ENCODE results near the gene CFAP107.
"Not testable (repeated sequence)": the region's sequence is repeated elsewhere in the genome, so short reads cannot be mapped to it uniquely, and the experiment has no call there.

Gene CFAP107

GRCh38 chr1:12728391-12728790 is 17.6 kb upstream of the CFAP107 start:
- TF ChIP-seq CTCF (IDR thresholded peaks at IDR 0.05; ENCODE audit: low read depth, low read length): no peak
- TF ChIP-seq MAX (IDR thresholded peaks at IDR 0.05; ENCODE audit: low read depth, low read length): no peak
- TF ChIP-seq MYC (IDR thresholded peaks at IDR 0.05; ENCODE audit: low read depth, low read length): no peak
- TF ChIP-seq POLR2A (IDR thresholded peaks at IDR 0.05; ENCODE audit: extremely low read depth, insufficient read length): no peak

GRCh38 chr1:12730156-12730555 is 15.8 kb upstream of the CFAP107 start:
- no peak overlapping the region for H3K4me3 ChIP-seq (ENCODE audit: low read depth, low read length)
- DNase-seq (ENCODE audit: low read depth): no peak
- no peak for TF ChIP-seq CTCF (IDR thresholded peaks at IDR 0.05; ENCODE audit: low read depth, low read length)
- TF ChIP-seq MAX (IDR thresholded peaks at IDR 0.05; ENCODE audit: low read depth, low read length): no peak
- no peak for TF ChIP-seq MYC (IDR thresholded peaks at IDR 0.05; ENCODE audit: low read depth, low read length)
- TF ChIP-seq POLR2A (IDR thresholded peaks at IDR 0.05; ENCODE audit: extremely low read depth, insufficient read length): no peak

More at GRCh38 chr1:12728391-12728790, 17.6 kb upstream of the CFAP107 start:
- no peak overlapping the region for H3K4me3 ChIP-seq (ENCODE audit: low read depth, low read length)
- no peak for DNase-seq (ENCODE audit: low read depth)

- H3K4me3 ChIP-seq (ENCODE audit: low read depth, low read length); DNase-seq (ENCODE audit: low read depth): not testable (repeated sequence)
These were observed 14.9 kb upstream of the CFAP107 start for GRCh38 chr1:12731084-12731483.

GRCh38 chr1:12734651-12735050 is 11.3 kb upstream of the CFAP107 start:
- no peak for TF ChIP-seq MAX (IDR thresholded peaks at IDR 0.05; ENCODE audit: low read depth, low read length)
- no peak for TF ChIP-seq CTCF (IDR thresholded peaks at IDR 0.05; ENCODE audit: low read depth, low read length)
- TF ChIP-seq POLR2A (IDR thresholded peaks at IDR 0.05; ENCODE audit: extremely low read depth, insufficient read length): no peak
- no peak for TF ChIP-seq MYC (IDR thresholded peaks at IDR 0.05; ENCODE audit: low read depth, low read length)
- H3K4me3 ChIP-seq (ENCODE audit: low read depth, low read length): no peak overlapping the region
- no peak for DNase-seq (ENCODE audit: low read depth)

- DNase-seq (ENCODE audit: low read depth): no peak
- no peak overlapping the region for H3K4me3 ChIP-seq (ENCODE audit: low read depth, low read length)
- TF ChIP-seq MAX (IDR thresholded peaks at IDR 0.05; ENCODE audit: low read depth, low read length): no peak
- no peak for TF ChIP-seq CTCF (IDR thresholded peaks at IDR 0.05; ENCODE audit: low read depth, low read length)
- TF ChIP-seq POLR2A (IDR thresholded peaks at IDR 0.05; ENCODE audit: extremely low read depth, insufficient read length): no peak
- TF ChIP-seq MYC (IDR thresholded peaks at IDR 0.05; ENCODE audit: low read depth, low read length): no peak
These were observed 7.1 kb upstream of the CFAP107 start for GRCh38 chr1:12738934-12739333.

GRCh38 chr1:12739613-12740012 is 6.4 kb upstream of the CFAP107 start:
- H3K4me3 ChIP-seq (ENCODE audit: low read depth, low read length): no peak overlapping the region
- no peak for DNase-seq (ENCODE audit: low read depth)
- TF ChIP-seq POLR2A (IDR thresholded peaks at IDR 0.05; ENCODE audit: extremely low read depth, insufficient read length): no peak
- TF ChIP-seq CTCF (IDR thresholded peaks at IDR 0.05; ENCODE audit: low read depth, low read length): no peak
- TF ChIP-seq MAX (IDR thresholded peaks at IDR 0.05; ENCODE audit: low read depth, low read length): no peak
- no peak for TF ChIP-seq MYC (IDR thresholded peaks at IDR 0.05; ENCODE audit: low read depth, low read length)
